Heart right ventricle (tissue), 16 donors: ENCODE results near the gene UHRF1. TPM values are rescaled to one million over a fixed set of nuclear protein-coding genes. Genes with fewer than 3 reads are reported as not detected.
"Not testable (repeated sequence)": the region's sequence is repeated elsewhere in the genome, so short reads cannot be mapped to it uniquely, and the experiment has no call there.

Experiments
- ATAC-seq, 8 donors: fragments of 200-7000 bp; cut with Tn5 transposase; one replicate each; pipeline ENCODE4 v1.9.1; 2020; ENCODE audit warnings: mild to moderate bottlenecking in 8 of 8, moderate library complexity in 8 of 8, moderate number of reproducible peaks in 1 of 8
- DNase-seq, 2 donors: peaks; one replicate each; pipeline ENCODE4 v3.0.0-alpha.2; 2020
- H3K27ac ChIP-seq, 10 donors: fragments of 200-600 bp; sonication (generic) in 2 of 10; one replicate each; pipeline versions ENCODE4 v1.5.0 to v1.8.0; 2020 to 2022; ENCODE audit warnings: mild to moderate bottlenecking in 3 of 10
- H3K27me3 ChIP-seq, 7 donors: fragments of 200-600 bp; one replicate each; pipeline ENCODE4 v1.8.0; 2021 to 2022; ENCODE audit warnings: mild to moderate bottlenecking in 2 of 7
- H3K36me3 ChIP-seq, 9 donors: fragments of 200-600 bp; sonication (generic) in 1 of 9; one replicate each; pipeline versions ENCODE4 v1.5.0 to v1.8.0; 2020 to 2022; ENCODE audit warnings: mild to moderate bottlenecking in 2 of 9
- H3K4me1 ChIP-seq, 9 donors: fragments of 200-600 bp; sonication (generic) in 1 of 9; one replicate each; pipeline versions ENCODE4 v1.5.0 to v1.8.0; 2020 to 2022; ENCODE audit warnings: mild to moderate bottlenecking in 4 of 9
- H3K4me3 ChIP-seq, 10 donors: fragments of 200-600 bp; sonication (generic) in 2 of 10; one replicate each; pipeline versions ENCODE4 v1.5.0 to v1.8.0; 2020 to 2022; ENCODE audit warnings: mild to moderate bottlenecking in 7 of 10, moderate library complexity in 2 of 10
- H3K9me3 ChIP-seq, 11 donors: fragments of 200-600 bp in 10 of 11; sonication (generic) in 2 of 11; one replicate each; pipeline versions ENCODE4 v1.5.0 to v1.8.0; 2013 to 2022; ENCODE audit warnings: mild to moderate bottlenecking in 2 of 11, control low read depth in 1 of 11, moderate library complexity in 1 of 11
- WGBS, 2 donors: extraction: QIAGEN DNeasy Blood & Tissue Kit; methylation state at CpG; one replicate each; pipeline ENCODE4 v1.1.7; 2013; ENCODE audit warnings: inconsistent platforms in 1 of 2; 5-methylcytosine and 5-hydroxymethylcytosine counted together
- intact Hi-C, 10 donors: fragments of 100-400 bp; cut with DNase I; formaldehyde crosslinking; loops; one replicate each; pipeline versions ENCODE4 v1.11.1 to v1.14.2; 2022
- polyA plus RNA-seq, 2 donors: library from polyadenylated mRNA; stranded (reverse); fragments of 200-250 nt; gene quantifications; one replicate each; pipeline ENCODE4 v1.2.3, GENCODE V29; 2013
- total RNA-seq, 10 donors: library from RNA; stranded (reverse); fragmentation: NEBNext Ultra II Directional in 3 of 10; extraction: Animal tissue kit (Norgen Biotek cat#: 25700) in 3 of 10; gene quantifications; one replicate each; pipeline versions ENCODE4 v1.2.1 to v1.2.4, GENCODE V29; 2021 to 2023
- TF ChIP-seq, protein P1 (sequence below), 9 donors: fragments of 200-600 bp; sonication (generic) in 2 of 9; IDR thresholded peaks; one replicate each; pipeline versions ENCODE4 v1.5.0 to v1.8.0; 2021 to 2022; ENCODE audit warnings: antibody characterized with exemption in 9 of 9, mild to moderate bottlenecking in 5 of 9, moderate library complexity in 1 of 9
- donor health status: Arrhythmogenic right ventricular cardiomyopathy.
- donor health status: ischemic (EF 13 %, LVEDD 7.1; RV severe dilation, severe dysfunction).
- donor health status: healthy with polysubstance abuse.
- donor health status: DM: no; HTN: yes; CAD: no.
- donor health status: DM: no; HTN: no; CAD: no.
- donor health status: ischemic (EF 25% LVEDD 6.9; RV normal size, moderate dysfunction).
- donor health status: ischemic (EF 25% LVEDD 5.7; RV mildly dilated, moderate dysfunction).
- donor health status: healthy.
- donor health status: DM: yes; HTN: yes; CAD: no.
- donor health status: Ischemic cardiomyopathy.
- donor health status: ischemic (EF 35%, LVEDD 5.7; RV mildly dilated, moderate dysfunction).
- donor health status: nonischemic (EF 11% LVEDD 7.7; RV severe dilation, severe dysfunction).
- donor health status: DM: yes; HTN: yes; CAD: no.
- donor health status: PGD.
- donor health status: ischemic (EF 29% LVEDD 5.4; RV normal size, mild dysfunction).
- donor health status: nonischemic (EF 23%, LVEDD 6.1; RV moderate dilation, normal function).

The UHRF1 gene
- total and polyA plus RNA-seq, 12 donors = 0.35 to 6.2 (median 0.75) TPM

DNA sequence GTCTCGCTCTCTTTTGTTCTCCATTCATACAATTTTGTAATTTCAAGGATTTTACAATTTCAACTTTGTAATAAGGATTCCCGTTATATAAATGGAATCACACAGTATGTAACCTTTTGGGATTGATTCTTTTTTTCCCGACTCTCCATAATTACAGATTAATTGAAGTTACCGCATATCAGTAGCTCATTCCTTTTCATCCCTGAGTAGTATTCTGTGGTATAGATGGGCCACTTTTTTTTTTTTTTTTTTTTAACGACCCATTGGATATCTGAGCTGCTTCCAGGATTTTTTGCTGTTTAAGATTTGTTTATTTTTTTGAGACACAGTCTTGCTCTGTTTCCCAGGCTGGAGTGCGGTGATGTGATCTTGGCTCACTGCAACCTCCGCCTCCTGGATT, 27.8 kb downstream of the UHRF1 start:
- H3K4me1 ChIP-seq = no peaks in the 10 kb centered on the region
- TF ChIP-seq, protein P1, sequence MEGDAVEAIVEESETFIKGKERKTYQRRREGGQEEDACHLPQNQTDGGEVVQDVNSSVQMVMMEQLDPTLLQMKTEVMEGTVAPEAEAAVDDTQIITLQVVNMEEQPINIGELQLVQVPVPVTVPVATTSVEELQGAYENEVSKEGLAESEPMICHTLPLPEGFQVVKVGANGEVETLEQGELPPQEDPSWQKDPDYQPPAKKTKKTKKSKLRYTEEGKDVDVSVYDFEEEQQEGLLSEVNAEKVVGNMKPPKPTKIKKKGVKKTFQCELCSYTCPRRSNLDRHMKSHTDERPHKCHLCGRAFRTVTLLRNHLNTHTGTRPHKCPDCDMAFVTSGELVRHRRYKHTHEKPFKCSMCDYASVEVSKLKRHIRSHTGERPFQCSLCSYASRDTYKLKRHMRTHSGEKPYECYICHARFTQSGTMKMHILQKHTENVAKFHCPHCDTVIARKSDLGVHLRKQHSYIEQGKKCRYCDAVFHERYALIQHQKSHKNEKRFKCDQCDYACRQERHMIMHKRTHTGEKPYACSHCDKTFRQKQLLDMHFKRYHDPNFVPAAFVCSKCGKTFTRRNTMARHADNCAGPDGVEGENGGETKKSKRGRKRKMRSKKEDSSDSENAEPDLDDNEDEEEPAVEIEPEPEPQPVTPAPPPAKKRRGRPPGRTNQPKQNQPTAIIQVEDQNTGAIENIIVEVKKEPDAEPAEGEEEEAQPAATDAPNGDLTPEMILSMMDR (IDR thresholded peaks at IDR 0.05) = no peak
- 94 to 95% methylated on average over 7 of the region's 7 CpGs for WGBS, 2 donors
- no peak for ATAC-seq
- H3K9me3 ChIP-seq = no peaks in the 10 kb centered on the region
- H3K27ac ChIP-seq = no peak overlapping the region
- no peak overlapping the region for H3K4me3 ChIP-seq
- H3K27me3 ChIP-seq = no peaks in the 10 kb centered on the region
- intact Hi-C loops = no loop called here
- peaks cover 0 to 18% (median 0%) of the 10 kb centered on the region in 9 donors for H3K36me3 ChIP-seq
- no peak for DNase-seq

GRCh38 chr19:4938461-4938860, 29.2 kb downstream of the UHRF1 start:
- intact Hi-C loops, H3K4me3 ChIP-seq, H3K27me3 ChIP-seq, H3K9me3 ChIP-seq, DNase-seq, H3K27ac ChIP-seq, H3K4me1 ChIP-seq, ATAC-seq: not testable (repeated sequence)
- H3K36me3 ChIP-seq = peaks cover 0 to 13% (median 0%) of the 10 kb centered on the region in 9 donors
- WGBS, 2 donors = 92 to 93% methylated on average over 4 of the region's 4 CpGs

DNA sequence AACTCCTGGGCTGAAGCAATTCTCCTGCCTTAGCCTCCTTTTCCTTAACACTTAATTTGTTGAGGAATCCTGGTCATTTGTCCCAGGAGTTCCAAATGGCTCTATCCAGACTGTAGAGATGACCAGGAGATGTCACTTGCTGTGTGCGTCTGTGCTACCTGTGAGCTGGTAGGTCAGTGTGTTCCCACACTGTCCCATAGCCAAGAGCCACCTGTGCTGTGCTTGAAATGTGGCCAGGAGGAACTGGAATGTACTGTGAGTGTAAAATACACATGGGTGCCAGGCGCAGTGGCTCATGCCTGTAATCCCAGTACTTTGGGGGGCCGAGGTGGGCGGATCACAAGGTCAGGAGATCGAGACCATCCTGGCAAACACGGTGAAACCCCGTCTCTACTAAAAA, 30.2 kb downstream of the UHRF1 start:
- Histone ChIP-seq H3K27me3 (no peaks in the 10 kb centered on the region), H3K4me3 (no peak overlapping the region), H3K27ac (no peak overlapping the region), H3K9me3 (no peaks in the 10 kb centered on the region), H3K4me1 (no peaks in the 10 kb centered on the region), H3K36me3 (peaks cover 0 to 17% (median 0%) of the 10 kb centered on the region in 9 donors)
- 92 to 94% methylated on average over 7 of the region's 7 CpGs for WGBS, 2 donors
- intact Hi-C loops = no loop called here
- TF ChIP-seq, protein P1 (IDR thresholded peaks at IDR 0.05) = no peak
- no peak for DNase-seq
- no peak for ATAC-seq

DNA sequence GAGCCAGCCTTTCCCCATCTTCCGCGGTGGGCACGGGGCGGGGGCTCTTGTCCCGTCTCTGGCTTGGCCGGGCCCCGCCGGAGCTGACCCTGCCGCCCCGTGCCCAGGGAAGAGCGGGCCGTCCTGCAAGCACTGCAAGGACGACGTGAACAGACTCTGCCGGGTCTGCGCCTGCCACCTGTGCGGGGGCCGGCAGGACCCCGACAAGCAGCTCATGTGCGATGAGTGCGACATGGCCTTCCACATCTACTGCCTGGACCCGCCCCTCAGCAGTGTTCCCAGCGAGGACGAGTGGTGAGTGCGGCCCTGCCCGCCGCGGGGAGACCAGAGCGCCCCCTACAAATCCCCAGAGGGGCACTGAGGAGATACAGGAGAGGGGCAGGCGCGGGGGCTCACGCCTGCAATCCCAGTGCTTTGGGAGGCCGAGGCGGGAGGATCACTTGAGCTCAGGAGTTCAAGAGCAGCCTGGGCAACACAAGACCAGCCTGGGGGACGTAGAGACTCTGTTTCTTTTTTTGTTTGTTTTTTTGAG, 32.4 kb downstream of the UHRF1 start:
- 97 to 98% methylated on average over 35 of the region's 35 CpGs for WGBS, 2 donors
- H3K4me1 ChIP-seq, H3K27ac ChIP-seq, intact Hi-C loops, H3K4me3 ChIP-seq, H3K9me3 ChIP-seq, DNase-seq, H3K27me3 ChIP-seq: not testable (repeated sequence)
- peak in 1 of 8 donors; percentile 47 for ATAC-seq
- H3K36me3 ChIP-seq = peaks cover 0 to 24% (median 0%) of the 10 kb centered on the region in 9 donors

DNA sequence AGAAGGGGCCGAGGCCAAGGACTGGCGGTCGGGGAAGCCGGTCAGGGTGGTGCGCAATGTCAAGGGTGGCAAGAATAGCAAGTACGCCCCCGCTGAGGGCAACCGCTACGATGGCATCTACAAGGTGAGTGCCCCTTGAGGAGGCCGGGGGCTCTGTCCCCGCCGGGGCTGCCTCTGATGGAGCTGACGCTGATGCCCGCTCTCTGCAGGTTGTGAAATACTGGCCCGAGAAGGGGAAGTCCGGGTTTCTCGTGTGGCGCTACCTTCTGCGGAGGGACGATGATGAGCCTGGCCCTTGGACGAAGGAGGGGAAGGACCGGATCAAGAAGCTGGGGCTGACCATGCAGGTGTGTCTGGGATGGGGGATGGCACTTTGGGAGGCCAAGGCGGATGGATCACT, 41.3 kb downstream of the UHRF1 start:
- WGBS, 2 donors = 94 to 98% methylated on average over 20 to 23 of the region's 23 CpGs
- intact Hi-C loops, H3K4me3 ChIP-seq, DNase-seq, H3K9me3 ChIP-seq, H3K27ac ChIP-seq, H3K27me3 ChIP-seq: not testable (repeated sequence)
- Histone ChIP-seq H3K4me1 (peaks cover 0 to 14% (median 0%) of the 10 kb centered on the region in 9 donors), H3K36me3 (peaks cover 0 to 29% (median 0%) of the 10 kb centered on the region in 9 donors)
- ATAC-seq = peak in 1 of 8 donors; percentile 25

- H3K9me3 ChIP-seq = no peaks in the 10 kb centered on the region
- intact Hi-C loops = no loop called here
- DNase-seq = no peak
- H3K4me3 ChIP-seq = no peak overlapping the region
- H3K27ac ChIP-seq = no peak overlapping the region
- H3K4me1 ChIP-seq = peaks cover 0 to 14% (median 0%) of the 10 kb centered on the region in 9 donors
- TF ChIP-seq, protein P1 (IDR thresholded peaks at IDR 0.05) = no peak
- no peaks in the 10 kb centered on the region for H3K27me3 ChIP-seq
- peaks cover 0 to 27% (median 0%) of the 10 kb centered on the region in 9 donors for H3K36me3 ChIP-seq
- peak in 4 of 8 donors; percentile 33 to 45 (median 39) for ATAC-seq
- 39 to 60% methylated on average over 11 of the region's 11 CpGs for WGBS, 2 donors
These were observed 42.4 kb downstream of the UHRF1 start for GRCh38 chr19:4951656-4952055.
